ENCODE results near the gene PTPRT.

DNA sequence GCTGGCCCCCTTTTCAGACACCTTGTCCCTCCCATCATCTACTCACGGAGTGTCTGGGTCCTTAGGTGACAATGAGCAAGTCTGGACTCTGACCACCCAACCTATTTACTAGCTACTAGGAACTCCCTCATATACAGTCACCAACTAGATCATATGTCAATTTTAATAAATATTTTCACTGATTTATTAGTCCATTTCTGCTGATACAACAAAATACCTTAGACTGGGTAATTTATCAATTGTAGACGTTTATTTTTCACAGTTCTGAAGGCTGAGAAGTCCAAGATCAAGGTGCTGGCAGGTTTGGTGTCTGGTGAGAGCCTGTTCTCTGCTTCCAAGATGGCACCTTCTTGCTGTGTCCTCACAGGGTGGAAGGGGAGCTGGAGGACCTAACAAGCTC is 229.7 kb downstream of the PTPRT start:
- TF ChIP-seq, protein P1, sequence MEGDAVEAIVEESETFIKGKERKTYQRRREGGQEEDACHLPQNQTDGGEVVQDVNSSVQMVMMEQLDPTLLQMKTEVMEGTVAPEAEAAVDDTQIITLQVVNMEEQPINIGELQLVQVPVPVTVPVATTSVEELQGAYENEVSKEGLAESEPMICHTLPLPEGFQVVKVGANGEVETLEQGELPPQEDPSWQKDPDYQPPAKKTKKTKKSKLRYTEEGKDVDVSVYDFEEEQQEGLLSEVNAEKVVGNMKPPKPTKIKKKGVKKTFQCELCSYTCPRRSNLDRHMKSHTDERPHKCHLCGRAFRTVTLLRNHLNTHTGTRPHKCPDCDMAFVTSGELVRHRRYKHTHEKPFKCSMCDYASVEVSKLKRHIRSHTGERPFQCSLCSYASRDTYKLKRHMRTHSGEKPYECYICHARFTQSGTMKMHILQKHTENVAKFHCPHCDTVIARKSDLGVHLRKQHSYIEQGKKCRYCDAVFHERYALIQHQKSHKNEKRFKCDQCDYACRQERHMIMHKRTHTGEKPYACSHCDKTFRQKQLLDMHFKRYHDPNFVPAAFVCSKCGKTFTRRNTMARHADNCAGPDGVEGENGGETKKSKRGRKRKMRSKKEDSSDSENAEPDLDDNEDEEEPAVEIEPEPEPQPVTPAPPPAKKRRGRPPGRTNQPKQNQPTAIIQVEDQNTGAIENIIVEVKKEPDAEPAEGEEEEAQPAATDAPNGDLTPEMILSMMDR (IDR thresholded peaks at IDR 0.05; ENCODE audit: borderline replicate concordance, extremely low read depth, low read length, poor library complexity, severe bottlenecking) = no peak
- no peak for TF ChIP-seq EZH2 (IDR thresholded peaks at IDR 0.05; ENCODE audit: borderline replicate concordance, low read depth, low read length, severe bottlenecking)
